IMR-90 (cell line): ENCODE results near the gene CAPN5.

Experiments
- BHLHE40 ChIP-seq: fragments of 150-350 bp; IDR thresholded peaks from 2 replicates; pipeline ENCODE4 v1.6.1; 2016; ENCODE audit warnings: mild to moderate bottlenecking, low read depth, low read length
- CEBPB ChIP-seq: IDR thresholded peaks from 2 replicates; pipeline ENCODE4 v1.6.1; 2012; ENCODE audit warnings: low read depth, low read length, improper control_type of control experiment
- CHD1 ChIP-seq: IDR thresholded peaks from 2 replicates; pipeline ENCODE4 v1.6.1; 2012; ENCODE audit warnings: low read depth, low read length, improper control_type of control experiment
- FOS ChIP-seq: fragments of 150-350 bp; IDR thresholded peaks from 2 replicates; pipeline ENCODE4 v1.6.1; 2016; ENCODE audit warnings: low read depth, low read length
- MAFK ChIP-seq: IDR thresholded peaks from 2 replicates; pipeline ENCODE4 v1.6.1; 2012; ENCODE audit warnings: low read depth, low read length, improper control_type of control experiment
- MAZ ChIP-seq: IDR thresholded peaks from 2 replicates; pipeline ENCODE4 v1.6.1; 2012; ENCODE audit warnings: low read depth, mild to moderate bottlenecking, low read length, improper control_type of control experiment, moderate library complexity, borderline replicate concordance
- MXI1 ChIP-seq: IDR thresholded peaks from 2 replicates; pipeline ENCODE4 v1.6.1; 2012; ENCODE audit warnings: low read depth, mild to moderate bottlenecking, low read length, moderate library complexity, borderline replicate concordance
- POLR2A ChIP-seq: IDR thresholded peaks from 2 replicates; pipeline ENCODE4 v1.6.1; 2012; ENCODE audit warnings: mild to moderate bottlenecking, low read depth, low read length
- RAD21 ChIP-seq: IDR thresholded peaks from 2 replicates; pipeline ENCODE4 v1.6.1; 2012; ENCODE audit warnings: low read length, improper control_type of control experiment
- RFX5 ChIP-seq: IDR thresholded peaks from 2 replicates; pipeline ENCODE4 v1.8.0; 2012; ENCODE audit warnings: low read depth, mild to moderate bottlenecking, low read length, moderate library complexity
- SMC3 ChIP-seq: fragments of 150-350 bp; IDR thresholded peaks from 2 replicates; pipeline ENCODE4 v1.6.1; 2016; ENCODE audit warnings: low read depth, mild to moderate bottlenecking, antibody characterized with exemption, low read length, moderate library complexity
- TF ChIP-seq, protein P1 (sequence below): conservative IDR thresholded peaks from 2 replicates; pipeline ENCODE4 v1.5.1; 2012; ENCODE audit warnings: mild to moderate bottlenecking, low read depth, low read length, improper control_type of control experiment
- TF ChIP-seq, protein P2 (sequence below): fragments of 150-350 bp; IDR thresholded peaks from 2 replicates; pipeline ENCODE4 v1.6.1; 2016; ENCODE audit warnings: low read depth, mild to moderate bottlenecking, low read length, moderate library complexity, borderline replicate concordance
- TF ChIP-seq, protein P3 (sequence below): fragments of 150-350 bp; IDR thresholded peaks from 2 replicates; pipeline ENCODE4 v1.6.1; 2017; ENCODE audit warnings: mild to moderate bottlenecking, antibody characterized with exemption, low read length, low read depth

DNA sequence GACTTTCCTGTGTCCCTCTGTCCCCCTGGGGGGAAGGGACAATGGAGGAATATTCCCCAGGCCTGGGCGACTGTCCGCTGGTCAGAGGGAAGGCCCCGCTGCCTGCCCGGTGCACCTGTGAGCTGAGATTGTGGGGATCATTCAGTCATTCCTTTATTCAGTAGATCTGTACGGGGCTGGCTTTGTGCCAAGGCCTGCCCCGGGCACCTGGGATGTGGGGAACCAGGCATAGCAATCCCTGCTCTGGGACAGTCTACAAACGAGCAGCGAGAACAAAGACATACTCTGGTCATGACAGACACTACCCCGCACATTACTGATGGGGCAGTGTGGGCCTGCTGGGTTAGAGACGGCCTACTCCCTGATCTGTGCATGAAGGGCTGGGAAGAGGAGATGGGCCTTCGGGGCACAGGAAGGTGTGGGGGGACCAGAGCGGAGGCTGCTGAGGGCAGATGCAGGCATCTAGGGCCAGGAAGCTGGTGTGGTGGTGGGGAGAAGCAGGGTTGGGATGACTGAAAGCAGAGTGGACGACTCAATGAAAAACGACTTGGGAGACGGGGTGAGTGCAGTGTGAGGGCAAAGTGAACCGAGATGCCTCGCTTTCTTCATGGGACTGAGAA is 59.5 kb downstream of the CAPN5 start:
- TF ChIP-seq, protein P1, sequence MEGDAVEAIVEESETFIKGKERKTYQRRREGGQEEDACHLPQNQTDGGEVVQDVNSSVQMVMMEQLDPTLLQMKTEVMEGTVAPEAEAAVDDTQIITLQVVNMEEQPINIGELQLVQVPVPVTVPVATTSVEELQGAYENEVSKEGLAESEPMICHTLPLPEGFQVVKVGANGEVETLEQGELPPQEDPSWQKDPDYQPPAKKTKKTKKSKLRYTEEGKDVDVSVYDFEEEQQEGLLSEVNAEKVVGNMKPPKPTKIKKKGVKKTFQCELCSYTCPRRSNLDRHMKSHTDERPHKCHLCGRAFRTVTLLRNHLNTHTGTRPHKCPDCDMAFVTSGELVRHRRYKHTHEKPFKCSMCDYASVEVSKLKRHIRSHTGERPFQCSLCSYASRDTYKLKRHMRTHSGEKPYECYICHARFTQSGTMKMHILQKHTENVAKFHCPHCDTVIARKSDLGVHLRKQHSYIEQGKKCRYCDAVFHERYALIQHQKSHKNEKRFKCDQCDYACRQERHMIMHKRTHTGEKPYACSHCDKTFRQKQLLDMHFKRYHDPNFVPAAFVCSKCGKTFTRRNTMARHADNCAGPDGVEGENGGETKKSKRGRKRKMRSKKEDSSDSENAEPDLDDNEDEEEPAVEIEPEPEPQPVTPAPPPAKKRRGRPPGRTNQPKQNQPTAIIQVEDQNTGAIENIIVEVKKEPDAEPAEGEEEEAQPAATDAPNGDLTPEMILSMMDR, result no peak
- TF ChIP-seq CEBPB (no peak), RAD21 (no peak), RFX5 (no peak), MAZ (no peak), MAFK (no peak), SMC3 (no peak), POLR2A (no peak), MXI1 (no peak), CHD1 (no peak), BHLHE40 (no peak), FOS (no peak)
- TF ChIP-seq, protein P2, sequence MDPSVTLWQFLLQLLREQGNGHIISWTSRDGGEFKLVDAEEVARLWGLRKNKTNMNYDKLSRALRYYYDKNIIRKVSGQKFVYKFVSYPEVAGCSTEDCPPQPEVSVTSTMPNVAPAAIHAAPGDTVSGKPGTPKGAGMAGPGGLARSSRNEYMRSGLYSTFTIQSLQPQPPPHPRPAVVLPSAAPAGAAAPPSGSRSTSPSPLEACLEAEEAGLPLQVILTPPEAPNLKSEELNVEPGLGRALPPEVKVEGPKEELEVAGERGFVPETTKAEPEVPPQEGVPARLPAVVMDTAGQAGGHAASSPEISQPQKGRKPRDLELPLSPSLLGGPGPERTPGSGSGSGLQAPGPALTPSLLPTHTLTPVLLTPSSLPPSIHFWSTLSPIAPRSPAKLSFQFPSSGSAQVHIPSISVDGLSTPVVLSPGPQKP, result no peak
- TF ChIP-seq, protein P3, sequence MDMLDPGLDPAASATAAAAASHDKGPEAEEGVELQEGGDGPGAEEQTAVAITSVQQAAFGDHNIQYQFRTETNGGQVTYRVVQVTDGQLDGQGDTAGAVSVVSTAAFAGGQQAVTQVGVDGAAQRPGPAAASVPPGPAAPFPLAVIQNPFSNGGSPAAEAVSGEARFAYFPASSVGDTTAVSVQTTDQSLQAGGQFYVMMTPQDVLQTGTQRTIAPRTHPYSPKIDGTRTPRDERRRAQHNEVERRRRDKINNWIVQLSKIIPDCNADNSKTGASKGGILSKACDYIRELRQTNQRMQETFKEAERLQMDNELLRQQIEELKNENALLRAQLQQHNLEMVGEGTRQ, result no peak
